K562 (cell line): Measurements from ENCODE around the gene FAM186B. TPM values are rescaled to one million over a fixed set of nuclear protein-coding genes. Genes with fewer than 3 reads are reported as not detected.

ENCODE experiments used
- ATAC-seq: fragments of 200-7000 bp; cut with Tn5 transposase; 3 replicates; pipeline ENCODE4 v1.9.1; 2020; ENCODE audit warnings: moderate library complexity
- BruUV-seq: library from RNA; stranded (reverse); fragments of 400-500 nt; replicated peaks from 2 replicates; lab custom pipeline; 2021; lab: Mats Ljungman, UMichigan
- CTCF ChIA-PET: fragments of 300-600 bp; formaldehyde crosslinking; extraction: SDS; loops from one replicate; lab custom pipeline; 2021; ENCODE audit warnings: low intra/inter-chr PET ratio; lab: Yijun Ruan, JAX
- POLR2A ChIA-PET: fragments of 300-600, 350-650 bp; sonication (Branson Sonifier 250); formaldehyde crosslinking; extraction: SDS; loops from one replicate; lab custom pipeline; 2021; ENCODE audit warnings: antibody characterized with exemption, inconsistent platforms; lab: Yijun Ruan, JAX
- DNase-seq, 4 experiments: peaks; one replicate each; pipeline versions ENCODE4 v3.0.0 to v3.0.0-alpha.2; 2011 to 2018; ENCODE audit warnings: low spot score in 3 of 4, mixed read lengths in 3 of 4; ENCODE audit errors: extremely low read depth in 1 of 4
- FAIRE-seq: peaks from 2 replicates; lab custom pipeline; 2011; peaks lifted over from hg19 to GRCh38; lab: Jason Lieb, UNC
- H2AFZ ChIP-seq: 2 replicates; pipeline ENCODE4 v1.6.0; 2011; ENCODE audit warnings: low read depth, low read length, control low read depth, inconsistent platforms
- H3K27ac ChIP-seq: fragments of 200-600 bp; 3 replicates; pipeline ENCODE4 v1.8.0; 2011; ENCODE audit warnings: low read depth, mild to moderate bottlenecking, control low read depth, inconsistent platforms, low read length, moderate library complexity, mixed read lengths; ENCODE audit errors: extremely low read depth
- H3K27me3 ChIP-seq, 2 experiments: fragments of 300-600 bp in 1 of 2; 2 replicates in 1 of 2; 3 replicates in 1 of 2; pipeline versions ENCODE4 v1.6.0 to v1.8.0; 2011; ENCODE audit warnings: inconsistent platforms in 2 of 2, low read length in 2 of 2, mild to moderate bottlenecking in 1 of 2, mixed read lengths in 1 of 2, moderate library complexity in 1 of 2; ENCODE audit not compliant: control insufficient read depth in 2 of 2, insufficient read depth in 2 of 2
- H3K36me3 ChIP-seq: fragments of 300-600 bp; 3 replicates; pipeline ENCODE4 v1.8.0; 2011; ENCODE audit warnings: mild to moderate bottlenecking, low read length, inconsistent platforms; ENCODE audit not compliant: control insufficient read depth, insufficient read depth
- H3K4me1 ChIP-seq, 2 experiments: fragments of 200-600 bp in 1 of 2; replicated peaks in 1 of 2; 2 replicates in 1 of 2; 3 replicates in 1 of 2; pipeline versions ENCODE4 v1.5.1 to v1.8.0; 2011; ENCODE audit warnings: inconsistent platforms in 2 of 2, low read length in 2 of 2, mild to moderate bottlenecking in 1 of 2, mixed read lengths in 1 of 2, moderate library complexity in 1 of 2; ENCODE audit not compliant: control insufficient read depth in 2 of 2, insufficient read depth in 2 of 2
- H3K4me2 ChIP-seq: 2 replicates; pipeline ENCODE4 v1.6.1; 2011; ENCODE audit warnings: low read length, control low read depth, inconsistent platforms, mixed read lengths; ENCODE audit not compliant: insufficient read depth
- H3K4me3 ChIP-seq: fragments of 200-600 bp; sonication (generic), shearing (Covaris generic); 2 replicates; pipeline ENCODE4 v1.5.1; 2016; ENCODE audit warnings: control low read depth, inconsistent platforms
- H3K79me2 ChIP-seq: fragments of 200-600 bp; 3 replicates; pipeline ENCODE4 v1.8.0; 2011; ENCODE audit warnings: low read length, inconsistent platforms; ENCODE audit not compliant: control insufficient read depth, insufficient read depth
- H3K9ac ChIP-seq, 2 experiments: 2 replicates each; pipeline versions ENCODE4 v1.6.0 to v1.6.1; 2011; ENCODE audit warnings: low read depth in 2 of 2, low read length in 2 of 2, control low read depth in 1 of 2, inconsistent platforms in 1 of 2, mild to moderate bottlenecking in 1 of 2, mixed read lengths in 1 of 2; ENCODE audit not compliant: insufficient read depth in 1 of 2
- H3K9me1 ChIP-seq: one replicate; pipeline ENCODE4 v1.6.0; 2011; ENCODE audit warnings: inconsistent platforms, mild to moderate bottlenecking, low read length, moderate library complexity; ENCODE audit not compliant: control insufficient read depth, insufficient read depth
- H3K9me3 ChIP-seq: replicated peaks from 2 replicates; pipeline ENCODE4 v1.5.1; 2011; ENCODE audit warnings: low read depth, low read length, inconsistent platforms; ENCODE audit not compliant: control insufficient read depth, insufficient read depth
- H4K20me1 ChIP-seq: replicated peaks from 2 replicates; pipeline ENCODE4 v1.6.1; 2011; ENCODE audit warnings: low read length, inconsistent platforms, mixed read lengths; ENCODE audit not compliant: control insufficient read depth, insufficient read depth
- DNMT1 ChIP-seq: fragments of 450-650 bp; IDR thresholded peaks from 2 replicates; pipeline ENCODE4 v1.6.1; 2016; ENCODE audit warnings: antibody characterized with exemption, mild to moderate bottlenecking
- ERF ChIP-seq: fragments of 450-650 bp; formaldehyde crosslinking; IDR thresholded peaks from 2 replicates; pipeline ENCODE4 v1.4.0; 2020; ENCODE audit warnings: mild to moderate bottlenecking, mixed read lengths
- ILF3 ChIP-seq: fragments of 450-650 bp; IDR thresholded peaks from 2 replicates; pipeline ENCODE4 v1.6.1; 2018; ENCODE audit warnings: antibody characterized with exemption, mild to moderate bottlenecking, moderate library complexity, borderline replicate concordance
- MAFF ChIP-seq: IDR thresholded peaks from 2 replicates; pipeline ENCODE4 v1.6.1; 2012; ENCODE audit warnings: low read length, improper control_type of control experiment
- POLR2AphosphoS2 ChIP-seq: IDR thresholded peaks from 2 replicates; pipeline ENCODE4 v1.6.1; 2012; ENCODE audit warnings: low read length, improper control_type of control experiment
- POLR2G ChIP-seq: fragments of 200-400 bp; formaldehyde crosslinking; IDR thresholded peaks from 2 replicates; pipeline ENCODE4 v1.6.1; 2017; ENCODE audit warnings: low read depth, mild to moderate bottlenecking, antibody characterized with exemption, low read length, moderate library complexity
- RCOR1 ChIP-seq, 2 experiments: IDR thresholded peaks; 2 replicates each; pipeline ENCODE4 v1.6.1; 2012; ENCODE audit warnings: low read depth in 2 of 2, low read length in 2 of 2, borderline replicate concordance in 1 of 2, improper control_type of control experiment in 1 of 2
- SMARCB1 ChIP-seq: IDR thresholded peaks from 2 replicates; pipeline ENCODE4 v1.6.1; 2011; ENCODE audit warnings: improper control_type of control experiment, low read depth; ENCODE audit not compliant: insufficient read length
- ZNF395 ChIP-seq: fragments of 200-800 bp; sonication (Bioruptor generic); IDR thresholded peaks from 2 replicates; pipeline ENCODE4 v1.6.1; 2017; ENCODE audit warnings: missing genetic modification characterization, missing compliant biosample characterization
- ZNF583 ChIP-seq: fragments of 250-450 bp; sonication (Bioruptor Pico); IDR thresholded peaks from 2 replicates; pipeline ENCODE4 v1.4.0; 2020
- WGBS: fragments of 100-300 bp; shearing (Covaris generic); methylation state at CpG from one replicate; pipeline ENCODE4 v1.1.6; 2016; ENCODE audit warnings: low coverage, mixed read lengths; ENCODE audit not compliant: insufficient coverage; ENCODE audit errors: missing lambda C conversion rate; 5-methylcytosine and 5-hydroxymethylcytosine counted together
- in situ Hi-C: fragments of 300-500 bp; cut with MboI; formaldehyde crosslinking; loops from 4 replicates; pipeline ENCODE4 v1.15.0; 2018; ENCODE audit warnings: inconsistent platforms, mixed read lengths
- intact Hi-C: fragments of 100-400 bp; cut with micrococcal nuclease; formaldehyde crosslinking; loops from 2 replicates; pipeline ENCODE4 v1.14.2; 2022
- polyA plus RNA-seq, 8 experiments: library from polyadenylated mRNA; depleted of rRNA in 4 of 8; stranded (reverse) in 5 of 8; unstranded in 3 of 8; fragments of >200 nt; fragmentation: Nextera tagmentation in 2 of 8; fragmentation: Illumina TruSeq in 1 of 8; extraction: Ambion mirVana in 2 of 8; extraction: Trizol in 1 of 8; gene quantifications; 2 replicates each; pipeline versions ENCODE4 v1.2.1 to v1.2.3, GENCODE V29; 2011 to 2014; ENCODE audit warnings: inconsistent platforms in 1 of 8, missing spikeins in 1 of 8
- total RNA-seq, 7 experiments: library from RNA; depleted of rRNA in 6 of 7; stranded (reverse); fragments of >200 nt in 6 of 7; fragmentation: Illumina TruSeq in 2 of 7; extraction: Trizol in 2 of 7; gene quantifications; 2 replicates each; pipeline versions ENCODE4 v1.2.1 to v1.2.3, GENCODE V29; 2011 to 2021; ENCODE audit warnings: low replicate concordance in 1 of 7

Gene FAM186B
- total and polyA plus RNA-seq, 9 of the 15 experiments (the other 6 are each of a cell fraction or from before 2014, with no cell fraction given), result 0.07 to 0.42 (median 0.15) TPM

GRCh38 chr12:49642370-49642802, 36.9 kb upstream of the FAM186B start:
- H3K36me3 ChIP-seq, result peaks cover 13% of the 10 kb centered on the region; the same call in 2 of the 3 replicates
- H4K20me1 ChIP-seq, result no peaks in the 10 kb centered on the region
- 63% methylated on average over 11 of the region's 11 CpGs for WGBS
- H3K9ac ChIP-seq, result peak overlapping the region in 1 of 2 experiments; percentile 69; a peak in 2 of 4 replicates
- H2AFZ ChIP-seq, result no peak overlapping the region
- in situ Hi-C loops, result loop anchor here (5.0 kb wide), 2 partner anchors 65 to 195 kb away; partner anchors contain the start of gene FMNL3
- no peak overlapping the region for H3K4me2 ChIP-seq
- CTCF ChIA-PET, result interaction anchor here (0.9 kb wide), 1 partner anchor 66 kb away, joined by 3 read pairs; no protein-coding TSS in a partner anchor
- no peaks in the 10 kb centered on the region for H3K9me1 ChIP-seq
- BruUV-seq, result no TSS peak
- intact Hi-C loops, result loop anchor here (5.0 kb wide), 1 partner anchor 195 kb away; no protein-coding TSS in a partner anchor
- no peak for DNase-seq
- H3K27ac ChIP-seq, result no peak overlapping the region
- POLR2A ChIA-PET, result interaction anchor here (0.6 to 1.4 kb wide), 4 partner anchors 13 to 197 kb away, joined by 3 read pairs; no protein-coding TSS in a partner anchor
- no peak for ATAC-seq
- H3K4me1 ChIP-seq, result peaks cover 0 to 10% of the 10 kb centered on the region in 2 experiments; a peak in 3 of 5 replicates
- no peaks in the 10 kb centered on the region for H3K27me3 ChIP-seq
- no peaks in the 10 kb centered on the region for H3K79me2 ChIP-seq
- H3K9me3 ChIP-seq, result no peaks in the 10 kb centered on the region
- no peak for FAIRE-seq
- TF ChIP-seq ERF (CRISPR knock-in tag) (no peak), ZNF395 (CRISPR knock-in tag) (no peak), ZNF583 (no peak), POLR2AphosphoS2 (0 out of 2 replicates have a peak, but pooled peaks have one; percentile 14), SMARCB1 (no peak), MAFF (no peak), RCOR1 (IDR thresholded peaks at IDR 0.05; ENCODE audit: borderline replicate concordance in 1 of 2, low read depth in 2 of 2, low read length in 2 of 2) (no peak), ILF3 (no peak), DNMT1 (no peak), POLR2G (peak; percentile 40; the same call in 1 of the 2 replicates)
- H3K4me3 ChIP-seq, result no peak overlapping the region
